Endometrial microvascular endothelial cells (primary cell): ENCODE measurements around the gene INO80B. TPM values are rescaled to one million over a fixed set of nuclear protein-coding genes. Genes with fewer than 3 reads are reported as not detected.
"Not testable (repeated sequence)": the region's sequence is repeated elsewhere in the genome, so short reads cannot be mapped to it uniquely, and the experiment has no call there.

Source experiments
- in situ Hi-C: cut with HindIII; loops from 2 replicates; pipeline ENCODE4 v1.10.0; 2017; ENCODE audit warnings: low sequenced_read_pairs, low pct_unique_long_range_greater_than_20kb; ENCODE audit errors: inconsistent ontology term
- total RNA-seq: library from RNA; depleted of rRNA; stranded (reverse); fragments of >200 nt; gene quantifications from one replicate; pipeline ENCODE4 v1.2.3, GENCODE V29; 2015; ENCODE audit errors: inconsistent ontology term

Gene INO80B
- total RNA-seq, 1 donor from 2014 or later, result 13.2 TPM

DNA sequence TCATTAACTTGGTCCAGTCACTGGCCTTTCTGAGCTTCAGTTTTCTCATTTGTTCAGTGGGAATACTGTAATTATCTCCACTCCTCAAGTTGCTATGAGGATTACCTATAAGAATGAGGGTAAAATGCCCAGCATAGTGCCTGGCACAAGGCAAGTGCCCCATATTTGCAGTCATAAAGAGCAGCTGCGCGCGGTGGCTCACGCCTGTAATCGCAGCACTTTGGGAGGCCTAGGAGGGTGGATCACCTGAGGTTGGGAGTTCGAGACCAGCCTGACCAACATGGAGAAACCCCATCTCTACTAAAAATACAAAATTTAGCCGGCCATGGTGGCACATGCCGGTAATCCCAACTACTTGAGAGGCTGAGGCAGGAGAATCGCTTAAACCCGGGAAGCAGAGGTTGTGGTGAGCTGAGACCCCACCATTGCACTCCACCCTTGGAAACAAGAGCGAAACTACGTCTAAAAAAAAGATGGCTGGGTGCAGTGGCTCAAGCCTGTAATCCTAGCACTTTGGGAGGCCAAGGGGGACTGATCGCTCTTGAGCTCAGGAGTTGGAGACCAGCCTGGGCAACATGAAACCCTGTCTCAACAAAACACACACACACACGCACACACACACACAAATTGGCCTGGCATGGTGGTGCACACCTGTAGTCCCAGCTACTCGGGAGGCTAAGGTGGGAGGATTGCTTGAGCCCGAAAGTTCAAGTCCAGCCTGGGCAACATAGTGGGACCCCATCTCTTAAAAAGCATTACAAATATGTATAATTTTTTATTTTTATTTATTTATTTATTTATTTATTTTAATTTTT is 12.2 kb upstream of the INO80B start:
- in situ Hi-C loops, result not testable (repeated sequence)

DNA sequence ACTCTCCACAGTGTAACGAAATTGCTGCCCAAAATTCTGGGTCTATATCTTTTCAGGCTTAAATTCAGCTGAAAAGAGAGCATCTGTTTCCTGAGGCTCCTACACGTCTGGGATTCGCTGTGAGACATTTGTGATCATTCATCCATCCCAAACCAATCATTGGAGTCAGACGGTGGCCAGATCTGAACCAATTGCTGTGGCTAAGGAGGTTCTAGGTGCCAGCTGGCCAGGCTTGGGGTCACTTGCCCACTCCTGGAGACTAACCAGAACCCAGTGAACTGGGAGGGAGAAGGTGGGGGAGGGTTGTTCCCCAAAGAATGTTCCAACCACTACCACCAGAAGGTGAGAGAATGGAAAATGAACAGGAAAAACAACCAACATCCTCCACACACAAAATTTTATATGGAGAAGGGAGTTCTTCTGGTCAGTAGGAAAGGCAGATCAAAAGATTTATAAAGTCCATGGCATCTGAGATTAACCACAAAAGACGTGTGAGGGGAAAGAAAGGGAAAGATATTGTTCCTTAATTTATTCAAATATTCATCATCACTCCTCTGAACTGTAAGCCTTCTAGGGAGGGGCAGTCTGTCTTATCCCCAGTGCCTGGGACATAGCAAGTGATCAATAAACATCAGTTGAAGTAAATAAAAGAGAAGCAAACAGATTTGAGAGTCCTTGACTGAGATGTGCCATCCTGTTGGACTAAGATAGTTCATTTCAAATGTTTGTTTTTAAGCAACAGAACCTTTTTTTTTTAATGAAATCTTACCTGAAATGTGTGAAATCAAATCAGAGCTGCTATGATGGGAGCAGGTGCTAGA is 10.2 kb upstream of the INO80B start:
- in situ Hi-C loops, result no loop called here

DNA sequence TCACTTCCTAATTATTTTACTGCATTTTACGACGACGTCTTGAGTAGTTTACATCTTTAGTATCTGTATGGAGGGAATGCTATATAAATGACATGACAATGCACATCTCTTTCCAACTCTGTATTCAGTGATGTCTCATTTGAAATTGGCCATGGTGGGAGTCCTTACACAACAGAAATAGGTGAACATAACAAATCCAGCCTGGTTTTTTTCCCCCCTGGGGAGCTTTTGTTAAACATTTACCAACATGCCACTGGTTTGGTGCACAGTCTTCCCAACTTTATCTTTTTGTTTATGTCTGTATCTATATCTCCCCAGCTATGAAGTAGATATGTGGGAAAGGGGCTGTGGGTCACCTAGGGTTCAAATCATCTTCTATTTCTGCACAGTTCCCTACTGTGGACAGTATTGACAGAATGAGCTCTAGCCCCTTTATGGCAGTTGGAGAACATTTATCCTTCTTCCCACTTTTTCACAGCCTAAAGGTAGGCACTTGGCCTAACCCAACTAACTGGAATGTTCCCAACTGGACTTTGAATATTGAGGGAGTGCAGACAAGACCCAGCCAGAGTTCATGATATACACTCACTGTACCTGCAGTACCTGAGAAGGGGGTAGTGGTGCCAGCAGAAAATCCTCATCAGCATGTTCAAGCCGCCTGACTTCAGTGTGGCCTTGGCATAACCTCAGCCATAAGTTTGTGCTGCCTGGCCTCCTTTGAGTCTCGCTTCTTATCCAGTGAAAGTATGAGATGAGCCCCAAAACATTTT is 7.5 kb upstream of the INO80B start:
- in situ Hi-C loops, result no loop called here

DNA sequence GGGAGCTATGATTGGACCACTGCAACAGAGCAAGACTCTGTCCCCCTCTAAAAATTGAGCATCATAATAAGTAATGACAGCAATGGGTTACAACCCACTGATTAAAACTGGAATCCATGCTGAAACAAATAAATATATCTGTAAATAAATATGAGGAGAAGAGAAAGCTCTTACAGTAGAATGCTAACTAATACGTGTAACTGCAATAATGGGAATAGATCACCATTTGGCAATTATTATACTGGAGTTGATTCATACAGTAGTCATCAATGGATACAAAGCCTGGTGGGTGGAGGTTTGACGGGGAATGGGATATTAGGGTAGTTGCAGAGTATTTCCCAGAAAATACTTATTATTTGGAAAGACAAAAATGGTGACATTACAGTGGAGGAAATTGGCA is 6.1 kb upstream of the INO80B start:
- in situ Hi-C loops, result no loop called here

DNA sequence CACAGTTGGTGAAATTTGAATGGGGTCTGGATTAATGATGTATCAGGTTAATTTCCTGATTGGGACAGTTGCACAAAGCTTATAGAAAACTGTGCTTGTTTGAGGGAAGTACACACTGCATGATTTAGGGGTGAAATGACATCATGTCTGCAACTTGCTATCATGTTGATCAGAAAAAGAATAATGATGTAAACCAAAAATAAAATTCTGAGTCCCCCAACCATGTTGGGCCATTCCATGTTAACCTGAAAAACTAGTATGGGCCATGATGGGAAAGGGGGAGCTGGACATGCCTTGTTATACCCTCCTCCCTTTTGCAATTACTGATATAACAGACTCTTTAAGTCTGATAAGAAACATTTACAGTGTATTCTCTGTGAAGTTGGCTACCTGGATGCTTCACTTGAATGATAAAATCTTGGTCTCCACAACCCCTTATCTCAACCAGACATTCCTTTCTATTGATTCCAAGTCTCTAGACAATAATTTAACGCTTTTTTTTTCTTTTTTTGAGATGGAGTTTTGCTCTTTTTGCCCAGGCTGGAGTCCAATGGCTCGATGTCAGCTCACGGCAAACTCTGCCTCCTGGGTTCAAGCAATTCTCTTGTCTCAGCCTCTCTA is 4.2 kb upstream of the INO80B start:
- in situ Hi-C loops, result no loop called here

DNA sequence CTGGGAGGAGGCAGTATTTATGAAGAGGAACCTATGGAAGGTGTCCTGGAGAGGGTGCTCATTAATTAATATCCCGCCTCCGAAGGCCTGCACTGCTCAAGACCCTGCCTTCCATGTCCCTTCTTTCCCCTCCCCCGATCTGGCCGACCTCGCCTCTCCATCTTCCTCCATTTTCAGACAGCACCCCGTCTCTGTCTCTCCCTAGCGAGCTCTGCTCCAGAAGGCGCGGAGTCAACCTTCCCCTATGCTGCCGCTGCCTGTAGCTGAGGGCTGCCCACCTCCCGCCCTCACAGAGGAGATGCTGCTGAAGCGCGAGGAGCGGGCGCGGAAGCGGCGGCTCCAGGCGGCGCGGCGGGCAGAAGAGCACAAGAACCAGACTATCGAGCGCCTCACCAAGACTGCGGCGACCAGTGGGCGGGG is 2.3 kb downstream of the INO80B start:
- in situ Hi-C loops, result no loop called here

DNA sequence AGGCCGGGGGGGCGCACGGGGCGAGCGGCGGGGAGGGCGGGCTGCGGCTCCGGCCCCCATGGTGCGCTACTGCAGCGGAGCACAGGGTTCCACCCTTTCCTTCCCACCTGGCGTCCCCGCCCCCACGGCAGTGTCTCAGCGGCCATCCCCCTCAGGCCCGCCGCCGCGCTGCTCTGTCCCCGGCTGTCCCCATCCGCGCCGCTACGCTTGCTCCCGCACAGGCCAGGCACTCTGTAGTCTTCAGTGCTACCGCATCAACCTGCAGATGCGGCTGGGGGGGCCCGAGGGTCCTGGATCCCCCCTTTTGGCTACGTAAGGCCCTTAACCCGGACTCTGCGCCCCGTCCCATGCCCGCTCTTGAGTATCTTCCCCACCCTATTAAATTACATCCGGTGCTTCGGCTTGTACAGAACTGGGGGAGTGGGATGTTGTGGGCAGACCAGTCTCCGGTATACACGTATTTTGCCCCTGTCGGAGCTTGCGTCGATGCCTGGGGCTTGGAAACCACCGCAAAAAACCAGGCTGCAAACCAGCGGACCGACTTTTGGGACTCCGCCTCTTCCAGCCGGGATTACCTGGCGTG is 2.8 kb downstream of the INO80B start:
- in situ Hi-C loops, result no loop called here

DNA sequence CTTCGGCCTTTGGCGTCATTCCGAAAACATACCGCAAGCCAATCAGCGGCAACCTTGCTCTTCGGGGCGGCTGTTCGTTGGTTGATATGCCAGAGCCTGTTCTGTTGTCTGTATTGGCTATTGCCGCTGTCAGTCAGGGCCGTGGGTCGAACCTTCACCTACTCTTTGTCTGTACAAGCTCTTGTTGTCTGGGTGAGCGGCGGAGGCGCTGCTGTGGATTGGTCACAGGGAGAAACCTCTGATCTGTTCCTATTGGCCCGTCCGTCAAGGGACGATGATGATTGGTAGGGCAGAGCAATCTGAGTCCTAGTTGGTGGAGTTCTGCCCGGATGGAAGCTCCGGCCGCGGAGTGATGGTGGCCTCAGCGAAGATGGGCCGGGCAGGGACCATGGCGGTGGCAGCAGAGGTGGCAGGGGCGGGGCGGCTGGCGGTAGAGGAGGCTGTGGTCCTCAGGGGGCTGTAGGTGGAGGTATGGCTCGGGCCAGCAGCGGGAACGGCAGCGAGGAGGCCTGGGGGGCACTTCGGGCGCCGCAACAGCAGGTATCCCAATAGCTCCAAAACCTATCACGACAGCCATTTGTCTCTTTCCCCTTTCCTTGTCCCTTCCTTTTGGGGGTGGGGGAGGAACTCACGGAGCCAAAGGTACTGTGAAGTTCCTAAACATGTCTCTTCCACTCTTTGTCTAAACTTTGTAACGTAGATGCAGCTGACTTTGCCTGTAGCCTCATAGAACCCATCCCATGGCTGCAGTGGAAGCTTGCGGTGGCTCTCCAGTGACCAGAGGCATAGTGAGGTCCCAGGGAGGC is 3.4 kb downstream of the INO80B start, which contains the start of gene WBP1:
WBP1 (plus strand) TSS at position 307 of the 806 bp plus-strand sequence; CDS start at position 472, 165 bp downstream.
- in situ Hi-C loops, result no loop called here

DNA sequence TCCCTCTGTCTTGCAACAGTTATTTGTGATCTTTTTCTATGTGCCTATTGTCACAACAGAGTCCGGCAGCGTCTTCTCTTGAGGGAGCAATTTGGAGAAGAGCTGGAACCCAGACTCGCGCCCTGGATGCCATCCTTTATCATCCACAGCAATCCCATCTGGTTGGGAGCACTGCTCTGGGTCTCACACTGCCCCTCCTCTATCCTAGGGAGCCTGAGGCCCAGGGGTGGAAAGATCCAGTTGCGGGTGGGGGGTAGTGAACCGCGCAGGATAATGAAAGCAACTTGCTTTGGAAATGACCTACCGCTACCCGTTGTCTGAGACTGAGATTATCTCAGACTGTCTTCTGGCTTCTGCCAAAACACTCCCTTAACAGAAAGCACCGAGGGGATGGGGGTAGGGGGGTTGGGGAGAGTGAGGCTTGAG is 4.1 kb downstream of the INO80B start:
- in situ Hi-C loops, result no loop called here

DNA sequence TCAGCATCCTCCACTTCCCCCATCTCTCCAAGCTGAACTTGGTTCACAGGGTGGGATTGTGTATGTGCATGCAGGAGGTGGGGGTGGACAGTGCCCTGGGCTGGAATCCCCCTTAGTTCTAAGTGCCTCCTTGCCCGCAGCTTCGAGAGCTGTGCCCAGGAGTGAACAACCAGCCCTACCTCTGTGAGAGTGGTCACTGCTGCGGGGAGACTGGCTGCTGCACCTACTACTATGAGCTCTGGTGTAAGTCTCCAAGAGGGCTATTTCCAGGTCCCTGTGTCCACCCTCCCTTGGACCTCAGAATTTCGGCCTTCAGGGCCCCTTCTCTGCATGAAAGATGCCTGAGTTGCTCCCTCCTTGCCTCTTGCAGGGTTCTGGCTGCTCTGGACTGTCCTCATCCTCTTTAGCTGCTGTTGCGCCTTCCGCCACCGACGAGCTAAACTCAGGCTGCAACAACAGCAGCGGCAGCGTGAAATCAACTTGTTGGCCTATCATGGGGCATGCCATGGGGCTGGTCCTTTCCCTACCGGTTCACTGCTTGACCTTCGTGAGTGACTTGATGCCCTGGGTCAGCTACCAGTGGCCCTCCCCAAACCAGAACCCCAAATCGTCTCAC is 4.7 kb downstream of the INO80B start:
- in situ Hi-C loops, result not testable (repeated sequence)

DNA sequence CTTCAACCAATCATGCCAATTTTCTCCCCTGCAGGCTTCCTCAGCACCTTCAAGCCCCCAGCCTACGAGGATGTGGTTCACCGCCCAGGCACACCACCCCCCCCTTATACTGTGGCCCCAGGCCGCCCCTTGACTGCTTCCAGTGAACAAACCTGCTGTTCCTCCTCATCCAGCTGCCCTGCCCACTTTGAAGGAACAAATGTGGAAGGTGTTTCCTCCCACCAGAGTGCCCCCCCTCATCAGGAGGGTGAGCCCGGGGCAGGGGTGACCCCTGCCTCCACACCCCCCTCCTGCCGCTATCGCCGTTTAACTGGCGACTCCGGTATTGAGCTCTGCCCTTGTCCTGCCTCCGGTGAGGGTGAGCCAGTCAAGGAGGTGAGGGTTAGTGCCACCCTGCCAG is 5.3 kb downstream of the INO80B start:
- in situ Hi-C loops, result not testable (repeated sequence)

DNA sequence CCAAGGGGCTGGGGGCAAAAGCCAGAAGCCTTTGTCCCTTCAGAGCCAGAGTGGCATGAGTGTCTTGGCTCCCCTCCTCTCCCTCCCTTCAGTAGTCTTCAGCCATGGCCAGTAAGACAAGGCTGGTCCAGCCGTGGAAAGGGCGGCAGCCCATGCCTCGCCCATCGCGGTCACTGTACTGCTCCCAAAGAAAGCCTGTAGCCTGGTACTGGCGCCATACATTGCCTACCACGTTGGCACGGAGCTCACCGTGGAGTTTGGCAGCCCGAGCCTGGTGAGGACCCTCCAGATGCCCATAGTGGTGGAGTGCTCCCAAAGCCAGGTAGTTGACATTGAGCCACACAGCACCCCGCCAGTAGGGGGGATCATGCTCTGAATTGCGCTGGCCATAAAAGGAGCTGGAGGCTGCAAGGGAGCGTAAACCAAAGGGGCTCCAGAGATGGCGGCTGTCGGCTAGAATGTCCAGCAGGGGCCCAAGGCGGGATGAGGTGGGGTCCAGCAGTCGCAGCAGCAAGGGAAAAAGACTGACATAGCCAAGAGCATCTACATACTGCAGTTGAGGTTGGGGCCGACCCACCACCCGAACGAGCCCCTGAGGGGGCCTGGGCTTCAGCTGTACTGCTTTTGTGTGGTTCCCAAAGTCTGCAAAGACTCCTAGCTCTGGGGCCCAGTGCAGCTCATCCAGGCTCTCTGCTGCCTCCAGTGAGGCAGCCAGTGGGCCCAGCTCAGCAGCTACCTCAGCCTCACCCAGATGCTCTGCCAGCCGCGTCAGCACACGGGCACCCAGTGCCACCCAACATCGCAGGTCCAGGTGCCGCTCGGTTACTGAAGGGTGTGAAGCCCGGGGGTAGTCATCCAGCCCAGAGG is 6.5 kb downstream of the INO80B start:
- in situ Hi-C loops, result no loop called here

DNA sequence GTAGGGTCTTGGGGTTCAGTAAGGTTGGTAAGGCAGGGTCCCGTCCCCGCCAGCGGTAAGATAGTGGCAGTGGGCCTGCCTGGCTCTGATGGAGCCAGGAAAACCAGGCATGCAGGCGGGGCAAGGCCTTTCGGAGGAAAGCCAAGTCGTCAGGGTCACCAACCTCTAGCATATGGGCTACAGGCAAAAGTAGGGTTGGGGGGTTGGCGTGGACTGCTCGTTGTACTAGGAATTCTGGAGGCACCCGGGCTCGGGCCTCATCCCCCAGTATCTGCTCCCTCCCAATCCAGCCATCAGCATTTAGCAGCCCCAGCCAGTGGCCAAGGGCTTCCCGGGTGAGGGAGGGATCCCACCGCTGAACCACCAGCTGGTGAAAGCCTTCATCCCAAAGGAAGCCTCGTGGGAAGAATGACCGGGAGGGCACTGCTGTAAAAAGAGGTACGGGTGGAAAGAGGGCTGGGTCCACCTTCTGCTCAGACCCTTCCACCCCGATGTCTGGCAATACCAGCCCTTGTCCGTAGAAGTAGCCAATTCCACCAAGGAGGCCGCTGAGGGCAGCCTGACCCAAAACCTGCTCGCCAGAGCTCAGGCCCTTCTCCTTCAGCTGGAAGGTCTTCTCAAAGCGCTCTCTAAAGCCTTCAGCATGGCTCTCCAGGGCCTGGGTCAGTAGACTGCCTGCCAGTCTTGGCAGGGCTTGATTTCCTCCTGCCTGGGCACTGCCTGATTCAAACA is 7.3 kb downstream of the INO80B start:
- in situ Hi-C loops, result no loop called here

DNA sequence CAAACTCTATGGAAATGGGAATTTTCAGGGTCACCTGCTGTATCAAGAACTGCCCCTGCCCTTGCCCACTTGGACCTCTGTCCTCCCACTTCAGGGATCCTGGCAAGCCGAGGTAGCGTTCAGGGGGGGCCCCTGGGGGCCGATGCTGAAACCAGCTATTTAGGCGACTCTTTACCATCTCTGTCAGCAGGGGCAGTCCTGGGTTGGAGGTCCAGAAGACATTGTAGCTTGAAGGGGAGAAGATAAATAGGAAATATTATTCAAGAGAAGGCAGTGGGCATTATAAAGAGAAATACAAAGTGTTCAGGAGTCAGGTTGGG is 7.9 kb downstream of the INO80B start:
- in situ Hi-C loops, result no loop called here

DNA sequence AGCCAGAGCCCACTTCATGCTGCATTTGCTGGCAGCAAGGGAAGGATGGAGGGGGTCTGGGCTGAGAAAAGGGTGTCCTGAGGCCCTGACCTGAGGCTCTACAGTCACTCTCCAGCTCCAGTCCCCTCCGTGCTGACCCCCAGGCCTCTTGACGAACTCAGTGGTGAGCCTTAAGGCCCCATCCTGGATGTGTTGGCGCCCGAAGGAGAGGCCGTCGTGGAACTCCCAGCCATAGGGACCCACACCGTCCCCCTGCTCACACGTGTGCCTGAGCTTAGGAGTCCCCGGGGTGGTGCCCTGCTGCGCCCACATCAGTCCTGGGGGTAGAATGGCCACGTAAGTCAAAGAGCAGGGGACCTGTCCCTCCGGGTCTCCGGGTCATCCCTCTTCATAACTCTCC is 9.5 kb downstream of the INO80B start:
- in situ Hi-C loops, result no loop called here

DNA sequence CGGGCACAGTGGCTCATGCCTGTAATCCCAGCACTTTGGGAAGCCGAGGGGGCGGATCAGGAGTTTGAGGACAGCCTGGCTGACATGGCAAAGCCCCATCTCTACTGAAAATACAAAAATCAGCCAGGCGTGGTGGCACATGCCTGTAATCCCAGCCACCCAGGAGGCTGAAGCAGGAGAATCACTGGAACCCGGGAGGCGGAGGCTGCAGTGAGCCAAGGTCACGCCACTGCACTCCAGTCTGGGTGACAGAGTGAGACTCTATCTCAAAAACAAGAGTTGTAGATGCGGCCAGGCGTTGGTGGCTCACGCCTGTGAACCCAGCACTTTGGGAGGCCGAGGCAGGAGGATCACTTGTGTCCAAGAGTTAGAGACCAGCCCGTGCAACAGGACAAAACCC is 15.9 kb downstream of the INO80B start:
- in situ Hi-C loops, result not testable (repeated sequence)
